ENCODE measurements around the gene BNC2.

The BNC2 gene

DNA sequence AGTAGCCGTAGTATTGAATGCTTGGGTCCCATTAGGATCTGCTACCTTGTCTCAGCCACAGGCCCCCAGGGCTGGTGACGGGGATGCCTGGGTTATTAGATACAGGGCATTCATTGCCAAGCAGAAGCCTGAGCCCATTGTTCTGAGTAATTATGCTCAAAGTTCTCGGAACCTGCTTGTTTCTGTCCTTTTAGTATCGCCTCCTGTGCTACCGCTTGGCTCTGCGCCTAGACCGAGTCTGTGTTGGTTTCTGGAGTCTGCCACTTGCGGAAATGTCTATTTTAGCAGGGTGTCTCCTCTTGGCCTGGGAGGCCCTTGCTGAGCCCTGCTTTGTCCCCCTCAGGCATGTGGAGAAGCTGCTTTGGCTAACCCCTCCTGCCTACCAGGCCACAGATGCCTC, 506.1 kb downstream of the BNC2 start:
- peaks cover 9% of the 10 kb centered on the region for H3K9me3 Mint-ChIP-seq
- no peak overlapping the region for H3K4me3 Mint-ChIP-seq
- H3K4me1 Mint-ChIP-seq = no peaks in the 10 kb centered on the region
- H3K27ac Mint-ChIP-seq = no peak overlapping the region
- no peak for DNase-seq
- H3K36me3 Mint-ChIP-seq (ENCODE audit: low read depth) = no peaks in the 10 kb centered on the region
- H3K27me3 Mint-ChIP-seq = peaks cover 3% of the 10 kb centered on the region
- no peak for ATAC-seq

DNA sequence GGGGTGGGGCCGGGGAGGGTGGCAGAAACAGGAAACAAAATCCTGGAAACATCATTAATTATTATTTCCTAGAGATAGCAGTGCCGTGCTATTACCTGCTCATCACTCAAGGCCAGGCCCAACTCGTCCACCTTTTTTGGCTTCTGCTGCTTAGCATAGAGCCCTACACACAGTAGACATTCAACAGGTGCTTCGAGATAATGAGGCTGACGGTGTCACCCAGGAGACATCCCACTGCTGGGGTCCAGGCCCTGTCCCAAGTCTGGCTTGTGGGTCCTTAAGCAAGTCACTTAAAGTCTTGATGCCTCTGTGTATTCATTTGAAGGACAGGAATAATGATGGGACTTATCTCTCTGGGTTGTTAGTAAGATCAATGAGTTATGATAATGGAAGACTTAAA, 506.6 kb downstream of the BNC2 start:
- Mint-ChIP-seq H3K4me3 (no peak overlapping the region), H3K27me3 (peaks cover 3% of the 10 kb centered on the region), H3K4me1 (no peaks in the 10 kb centered on the region), H3K36me3 (ENCODE audit: low read depth) (no peaks in the 10 kb centered on the region), H3K27ac (no peak overlapping the region), H3K9me3 (peaks cover 9% of the 10 kb centered on the region)
- ATAC-seq (no peak), DNase-seq (no peak)

DNA sequence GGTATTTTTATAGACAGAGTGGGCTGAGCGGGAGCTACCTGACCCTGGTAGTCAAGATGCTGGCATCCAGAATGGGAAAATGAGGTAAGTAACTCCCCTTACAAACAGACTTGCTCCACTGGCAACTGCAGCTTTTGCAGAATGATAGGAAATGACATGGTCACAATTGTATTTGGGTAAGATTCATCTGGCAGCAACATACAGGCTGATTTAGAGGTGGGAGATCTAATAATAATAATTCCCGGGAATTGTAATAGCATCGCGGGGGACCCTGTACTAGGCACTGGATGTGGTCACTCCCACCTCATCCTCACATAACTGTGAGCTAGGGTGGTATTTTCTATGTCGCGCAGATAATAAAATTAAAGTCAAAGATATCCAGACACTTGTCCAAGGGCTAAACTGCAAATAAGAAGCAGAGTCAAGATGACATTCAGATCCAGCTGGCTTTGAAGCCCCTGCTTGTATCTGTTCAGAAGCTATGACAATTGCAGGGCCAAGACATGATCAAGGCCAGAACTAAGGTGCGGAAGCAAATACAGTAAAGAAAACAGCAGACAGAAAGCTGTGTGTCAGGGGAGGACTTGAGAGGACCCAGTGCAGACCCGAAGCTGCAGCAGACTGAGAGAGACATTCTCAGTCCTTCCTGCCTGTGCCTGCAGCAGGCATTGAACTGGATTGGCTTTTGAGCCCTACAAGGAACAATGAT, 507.2 kb downstream of the BNC2 start:
- Mint-ChIP-seq H3K4me3 (no peak overlapping the region), H3K27ac (no peak overlapping the region), H3K4me1 (no peaks in the 10 kb centered on the region), H3K36me3 (ENCODE audit: low read depth) (no peaks in the 10 kb centered on the region), H3K9me3 (peaks cover 9% of the 10 kb centered on the region), H3K27me3 (peaks cover 3% of the 10 kb centered on the region)
- DNase-seq = no peak
- no peak for ATAC-seq

DNA sequence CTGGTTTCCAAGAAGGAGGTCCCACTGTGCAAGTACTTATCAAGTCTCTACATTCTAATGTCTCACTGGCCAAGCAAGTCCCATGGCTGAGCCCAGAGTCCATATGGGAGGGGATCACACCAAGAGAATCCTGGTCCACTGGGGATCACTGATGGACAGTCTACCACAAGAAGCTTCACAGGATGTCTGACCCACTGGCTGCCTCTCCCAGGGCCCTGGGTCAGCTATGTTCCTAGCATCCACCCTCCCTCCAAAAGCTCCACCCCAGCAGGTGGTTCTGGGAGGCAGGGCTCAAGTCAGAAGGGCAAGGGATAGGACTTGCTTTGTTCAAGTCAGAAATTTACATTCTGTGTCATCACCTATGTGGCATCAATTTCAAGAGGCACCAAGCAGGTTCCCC, 508.5 kb downstream of the BNC2 start:
- Mint-ChIP-seq H3K36me3 (ENCODE audit: low read depth) (no peaks in the 10 kb centered on the region), H3K27ac (no peak overlapping the region), H3K27me3 (peaks cover 3% of the 10 kb centered on the region), H3K4me3 (no peak overlapping the region), H3K4me1 (no peaks in the 10 kb centered on the region), H3K9me3 (peaks cover 9% of the 10 kb centered on the region)
- DNase-seq (no peak), ATAC-seq (no peak)

DNA sequence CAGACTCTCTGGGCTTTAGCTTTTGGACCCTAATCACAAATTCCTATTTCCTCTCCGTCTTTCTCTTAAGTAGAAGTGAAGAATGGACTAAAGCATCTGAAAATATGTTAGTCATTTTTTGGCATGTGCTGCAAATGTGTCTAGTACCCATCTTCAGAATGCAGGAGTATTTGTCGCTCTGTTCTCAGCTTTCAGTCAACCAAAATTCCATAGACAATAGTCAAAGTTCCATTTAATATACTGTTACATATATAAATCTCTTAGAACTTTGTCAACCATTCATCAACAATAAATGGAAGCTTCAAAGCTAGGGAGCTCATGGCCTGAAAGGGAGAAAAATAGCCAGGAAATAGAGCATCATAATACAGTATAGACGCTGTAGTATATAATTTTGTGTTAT, 509.4 kb downstream of the BNC2 start:
- no peaks in the 10 kb centered on the region for H3K36me3 Mint-ChIP-seq (ENCODE audit: low read depth)
- H3K4me3 Mint-ChIP-seq = no peak overlapping the region
- no peak for ATAC-seq
- no peaks in the 10 kb centered on the region for H3K4me1 Mint-ChIP-seq
- H3K27ac Mint-ChIP-seq = no peak overlapping the region
- peaks cover 3% of the 10 kb centered on the region for H3K27me3 Mint-ChIP-seq
- peaks cover 6% of the 10 kb centered on the region for H3K9me3 Mint-ChIP-seq
- no peak for DNase-seq

DNA sequence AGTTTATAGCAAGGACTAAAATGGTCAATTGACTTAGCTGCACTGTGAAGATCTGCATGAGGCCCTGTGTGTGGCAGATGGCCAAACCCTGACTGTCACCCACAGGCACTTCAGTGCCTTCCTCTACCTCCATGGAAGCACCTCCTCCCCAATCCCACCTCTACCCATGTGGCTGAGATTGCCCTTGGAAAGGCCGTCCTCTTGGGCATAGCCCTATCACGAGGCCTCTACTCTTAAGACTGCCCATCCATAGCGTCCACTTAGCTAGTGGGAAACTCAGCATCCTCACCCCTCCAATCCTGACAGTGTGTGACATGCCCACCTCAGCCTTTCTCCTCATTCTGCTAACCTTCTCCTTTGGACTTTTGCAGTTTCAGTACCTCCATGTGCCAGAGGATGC, 510.2 kb downstream of the BNC2 start:
- H3K27ac Mint-ChIP-seq = no peak overlapping the region
- peaks cover 4% of the 10 kb centered on the region for H3K9me3 Mint-ChIP-seq
- H3K4me1 Mint-ChIP-seq = no peaks in the 10 kb centered on the region
- no peak for DNase-seq
- H3K36me3 Mint-ChIP-seq (ENCODE audit: low read depth) = no peaks in the 10 kb centered on the region
- no peak overlapping the region for H3K4me3 Mint-ChIP-seq
- H3K27me3 Mint-ChIP-seq = no peaks in the 10 kb centered on the region
- ATAC-seq = no peak
